Cortex of kidney (tissue), 1 donor: Measurements from ENCODE around the gene PTPN18.
A peak's percentile ranks its signal among the peaks of the same experiment; 100 is the strongest.

Source experiments
- DNase-seq: peaks from one replicate; lab custom pipeline; 2025; lab: John Stamatoyannopoulos, UW

Gene PTPN18

GRCh38 chr2:130366720-130367119 is 10.9 kb downstream of the PTPN18 start:
- no peak for DNase-seq

GRCh38 chr2:130368786-130369185 is 12.9 kb downstream of the PTPN18 start:
- no peak for DNase-seq

GRCh38 chr2:130369311-130369964 is 13.6 kb downstream of the PTPN18 start:
- no peak for DNase-seq

- DNase-seq: no peak
Measured at GRCh38 chr2:130369965-130370341, 14.1 kb downstream of the PTPN18 start.

GRCh38 chr2:130370490-130370889 is 14.6 kb downstream of the PTPN18 start:
- no peak for DNase-seq

GRCh38 chr2:130371723-130372054 is 15.8 kb downstream of the PTPN18 start:
- DNase-seq: no peak

GRCh38 chr2:130372055-130372832 is 16.4 kb downstream of the PTPN18 start:
- peak; percentile 10 for DNase-seq

GRCh38 chr2:130372833-130373807 is 17.3 kb downstream of the PTPN18 start:
- DNase-seq: no peak

- no peak for DNase-seq
Measured at GRCh38 chr2:130373808-130374365, 18.0 kb downstream of the PTPN18 start.

GRCh38 chr2:130374587-130375290 is 18.9 kb downstream of the PTPN18 start:
- no peak for DNase-seq

GRCh38 chr2:130375291-130376266 is 19.7 kb downstream of the PTPN18 start:
- DNase-seq: no peak

- DNase-seq: no peak
Measured at GRCh38 chr2:130376433-130377293, 20.8 kb downstream of the PTPN18 start.

GRCh38 chr2:130377491-130377890 is 21.6 kb downstream of the PTPN18 start:
- DNase-seq: no peak

- no peak for DNase-seq
Measured at GRCh38 chr2:130378206-130378897, 22.5 kb downstream of the PTPN18 start.

GRCh38 chr2:130378898-130379214 is 23.0 kb downstream of the PTPN18 start:
- DNase-seq: no peak

GRCh38 chr2:130380096-130380934 is 24.5 kb downstream of the PTPN18 start:
- DNase-seq: no peak

GRCh38 chr2:130381145-130381544 is 25.3 kb downstream of the PTPN18 start:
- DNase-seq: no peak

- no peak for DNase-seq
Measured at GRCh38 chr2:130381619-130382018, 25.8 kb downstream of the PTPN18 start.
